Cardiac fibroblast (primary cell): Measurements from ENCODE around the gene GRIA3.

Experiments used
- DNase-seq, 2 donors: peaks; one replicate each; pipeline versions ENCODE4 v3.0.0 to v3.0.0-alpha.2; 2010; ENCODE audit warnings: low read depth in 2 of 2
- H3K4me3 ChIP-seq, 2 donors: replicated peaks in 1 of 2; 1 replicate in 1 of 2; 2 replicates in 1 of 2; pipeline ENCODE4 v1.5.1; 2011; ENCODE audit warnings: low read depth in 2 of 2, low read length in 2 of 2, mild to moderate bottlenecking in 2 of 2, moderate library complexity in 1 of 2
- TF ChIP-seq, protein P1 (sequence below): IDR thresholded peaks from one replicate; pipeline ENCODE4 v1.5.1; 2011; ENCODE audit warnings: low read depth, mild to moderate bottlenecking, low read length, inconsistent platforms

The GRIA3 gene

DNA sequence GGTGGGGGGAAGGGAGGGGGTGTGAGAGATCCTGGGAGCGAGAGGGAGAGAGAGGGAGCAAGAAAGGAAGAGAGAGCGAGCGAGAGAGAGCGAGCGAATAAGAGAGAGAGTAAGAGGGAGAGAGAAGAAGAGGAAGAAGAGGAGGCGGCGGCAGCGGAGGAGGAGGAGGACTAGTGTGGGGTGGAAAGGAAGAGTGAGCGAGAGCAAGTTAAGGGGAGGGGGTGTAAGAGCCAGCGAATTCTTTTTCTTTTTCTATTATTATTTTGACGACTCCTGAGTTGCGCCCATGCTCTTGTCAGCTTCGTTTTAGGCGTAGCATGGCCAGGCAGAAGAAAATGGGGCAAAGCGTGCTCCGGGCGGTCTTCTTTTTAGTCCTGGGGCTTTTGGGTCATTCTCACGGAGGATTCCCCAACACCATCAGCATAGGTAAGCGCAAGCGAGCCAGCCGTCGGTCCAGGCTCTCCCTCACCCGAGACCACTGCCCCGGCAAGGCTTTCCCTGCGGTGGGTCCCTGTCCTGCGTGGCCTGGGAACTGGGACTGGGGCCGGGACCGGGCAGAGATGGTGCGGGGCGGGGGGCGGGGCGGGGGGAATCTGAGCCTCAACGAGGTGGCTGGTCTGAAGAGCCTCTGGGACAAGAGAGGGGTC, at the start of gene GRIA3:
Gene GRIA3, plus strand, starts transcription at position 60 of the 647 bp plus-strand sequence. Its CDS starts 258 bp downstream, at position 318.
- peak in 1 of 2 donors; percentile 38 for DNase-seq
- TF ChIP-seq, protein P1, sequence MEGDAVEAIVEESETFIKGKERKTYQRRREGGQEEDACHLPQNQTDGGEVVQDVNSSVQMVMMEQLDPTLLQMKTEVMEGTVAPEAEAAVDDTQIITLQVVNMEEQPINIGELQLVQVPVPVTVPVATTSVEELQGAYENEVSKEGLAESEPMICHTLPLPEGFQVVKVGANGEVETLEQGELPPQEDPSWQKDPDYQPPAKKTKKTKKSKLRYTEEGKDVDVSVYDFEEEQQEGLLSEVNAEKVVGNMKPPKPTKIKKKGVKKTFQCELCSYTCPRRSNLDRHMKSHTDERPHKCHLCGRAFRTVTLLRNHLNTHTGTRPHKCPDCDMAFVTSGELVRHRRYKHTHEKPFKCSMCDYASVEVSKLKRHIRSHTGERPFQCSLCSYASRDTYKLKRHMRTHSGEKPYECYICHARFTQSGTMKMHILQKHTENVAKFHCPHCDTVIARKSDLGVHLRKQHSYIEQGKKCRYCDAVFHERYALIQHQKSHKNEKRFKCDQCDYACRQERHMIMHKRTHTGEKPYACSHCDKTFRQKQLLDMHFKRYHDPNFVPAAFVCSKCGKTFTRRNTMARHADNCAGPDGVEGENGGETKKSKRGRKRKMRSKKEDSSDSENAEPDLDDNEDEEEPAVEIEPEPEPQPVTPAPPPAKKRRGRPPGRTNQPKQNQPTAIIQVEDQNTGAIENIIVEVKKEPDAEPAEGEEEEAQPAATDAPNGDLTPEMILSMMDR: no peak
- H3K4me3 ChIP-seq: peak within 1 kb of the TSS; percentile 21 to 46

DNA sequence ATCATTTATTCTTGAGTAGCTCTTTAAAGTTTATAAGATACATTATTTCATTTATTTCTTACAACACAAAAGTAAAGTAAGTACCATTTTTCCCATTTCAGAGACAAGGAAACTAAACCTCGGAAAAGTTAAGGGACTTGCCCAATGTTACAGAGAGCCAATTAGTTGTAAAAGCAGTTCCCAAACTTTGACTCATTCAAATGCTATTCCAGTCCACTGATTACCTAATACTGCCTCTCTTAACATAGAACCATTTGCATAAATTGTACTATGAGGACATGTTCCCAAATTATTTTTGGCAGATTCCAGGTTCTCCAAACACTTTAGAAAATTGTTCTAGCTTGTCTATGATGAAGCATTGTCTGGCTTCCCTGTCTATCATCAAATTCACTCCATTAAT, 45.6 kb upstream of the GRIA3 start:
- TF ChIP-seq, protein P1: no peak
- peak in 1 of 2 donors; percentile 52 for DNase-seq
- H3K4me3 ChIP-seq: no peak overlapping the region

DNA sequence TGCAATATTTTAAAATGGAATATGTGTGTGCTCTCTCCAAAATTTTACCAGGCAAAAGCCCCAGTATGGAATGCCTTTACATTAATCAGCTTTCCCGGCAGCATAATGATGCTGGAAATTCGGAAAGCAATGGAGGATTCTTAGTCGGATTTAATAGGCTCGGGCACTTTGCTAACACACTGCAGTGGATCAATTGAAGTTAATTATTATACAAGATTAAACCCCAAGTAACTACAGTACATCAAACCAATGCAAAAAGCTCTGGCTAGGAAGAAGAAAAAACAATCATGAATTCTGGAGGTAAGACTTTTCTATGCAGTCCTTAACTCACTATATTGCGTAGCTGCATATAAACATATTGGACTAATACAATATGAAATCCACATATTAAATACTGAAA, 43.6 kb upstream of the GRIA3 start:
- DNase-seq: no peak
- TF ChIP-seq, protein P1: no peak
- no peak overlapping the region for H3K4me3 ChIP-seq

DNA sequence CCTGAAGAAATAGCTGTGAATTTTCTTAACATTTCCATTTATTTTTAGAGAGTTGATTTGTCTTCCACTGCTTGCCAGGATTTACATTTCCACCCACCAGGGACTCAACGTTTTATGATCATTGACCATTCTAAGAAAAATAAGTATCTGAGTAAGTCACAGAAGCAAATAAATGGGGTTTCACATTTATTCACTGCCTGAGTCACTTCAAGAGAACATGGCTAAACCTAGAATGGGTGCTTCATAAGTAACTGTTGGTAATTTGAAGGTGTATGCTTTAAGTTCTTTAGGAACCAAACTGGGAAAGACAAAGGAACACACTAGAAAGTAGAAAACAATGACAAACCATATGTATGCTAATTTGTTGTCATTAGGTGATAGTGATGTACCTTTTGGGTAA, 43.2 kb upstream of the GRIA3 start:
- DNase-seq: no peak
- H3K4me3 ChIP-seq: no peak overlapping the region
- TF ChIP-seq, protein P1: no peak

DNA sequence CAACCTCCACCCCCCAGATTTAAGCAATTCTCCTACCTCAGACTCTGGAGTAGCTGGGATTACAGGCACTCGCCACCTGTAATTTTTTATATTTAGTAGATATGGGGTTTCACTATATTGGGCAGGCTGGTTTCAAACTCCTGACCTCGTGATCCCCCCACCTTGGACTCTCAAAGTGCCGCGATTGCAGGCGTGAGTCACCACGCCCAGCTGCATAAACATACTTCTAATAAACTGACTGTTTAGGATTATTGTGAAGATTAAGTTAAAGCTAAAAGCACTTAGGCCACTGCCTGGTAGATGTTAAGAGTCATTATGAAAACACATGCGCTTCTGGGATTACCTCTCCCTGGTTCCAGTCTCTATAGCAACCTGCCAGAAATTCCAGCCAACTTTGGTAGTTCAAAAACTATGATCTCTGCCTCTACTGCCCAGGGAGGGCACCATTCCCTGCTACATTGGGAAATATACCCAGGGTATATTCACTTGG, 30.2 kb upstream of the GRIA3 start:
- DNase-seq: peak in 1 of 2 donors; percentile 27
- H3K4me3 ChIP-seq: no peak overlapping the region
- TF ChIP-seq, protein P1: no peak

DNA sequence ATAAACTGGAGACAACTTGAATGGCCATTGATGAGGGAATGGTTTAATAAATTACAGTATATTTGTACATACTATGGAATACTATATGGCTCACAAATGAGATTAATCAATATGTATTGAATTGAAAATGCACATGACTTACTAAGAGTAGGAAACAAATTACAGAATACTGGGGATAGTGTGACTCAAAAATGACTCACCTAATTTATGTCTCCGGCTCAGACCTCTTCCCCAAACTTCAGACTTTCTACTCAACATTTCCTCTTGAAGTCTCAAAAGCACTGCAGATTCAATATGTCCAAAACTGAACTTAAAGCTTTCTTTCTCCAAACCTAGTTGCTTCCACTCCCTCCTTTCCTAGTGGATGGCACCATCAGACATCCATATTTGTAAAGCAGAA, 28.8 kb upstream of the GRIA3 start:
- DNase-seq: peak in 1 of 2 donors; percentile 12
- TF ChIP-seq, protein P1: no peak
- no peak overlapping the region for H3K4me3 ChIP-seq
